Tibial nerve (tissue), 4 donors: Measurements from ENCODE around the gene VPS13D.

Experiments
- EP300 ChIP-seq, 2 donors: sonication (generic); formaldehyde crosslinking; IDR thresholded peaks; one replicate each; pipeline ENCODE4 v1.6.1; 2017; ENCODE audit warnings: antibody characterized with exemption in 2 of 2, mild to moderate bottlenecking in 1 of 2
- POLR2A ChIP-seq, 2 donors: fragments of 450-650 bp; IDR thresholded peaks; one replicate each; pipeline ENCODE4 v1.6.1; 2017; ENCODE audit warnings: antibody characterized with exemption in 2 of 2, mild to moderate bottlenecking in 2 of 2, moderate library complexity in 2 of 2
- TF ChIP-seq, protein P1 (sequence below), 5 experiments: fragments of 200-600 bp in 3 of 5; fragments of 450-650 bp in 2 of 5; sonication (generic) in 3 of 5; IDR thresholded peaks; one replicate each; pipeline ENCODE4 v1.5.1; 2016 to 2019; ENCODE audit warnings: antibody characterized with exemption in 5 of 5, mild to moderate bottlenecking in 3 of 5, moderate library complexity in 2 of 5

DNA sequence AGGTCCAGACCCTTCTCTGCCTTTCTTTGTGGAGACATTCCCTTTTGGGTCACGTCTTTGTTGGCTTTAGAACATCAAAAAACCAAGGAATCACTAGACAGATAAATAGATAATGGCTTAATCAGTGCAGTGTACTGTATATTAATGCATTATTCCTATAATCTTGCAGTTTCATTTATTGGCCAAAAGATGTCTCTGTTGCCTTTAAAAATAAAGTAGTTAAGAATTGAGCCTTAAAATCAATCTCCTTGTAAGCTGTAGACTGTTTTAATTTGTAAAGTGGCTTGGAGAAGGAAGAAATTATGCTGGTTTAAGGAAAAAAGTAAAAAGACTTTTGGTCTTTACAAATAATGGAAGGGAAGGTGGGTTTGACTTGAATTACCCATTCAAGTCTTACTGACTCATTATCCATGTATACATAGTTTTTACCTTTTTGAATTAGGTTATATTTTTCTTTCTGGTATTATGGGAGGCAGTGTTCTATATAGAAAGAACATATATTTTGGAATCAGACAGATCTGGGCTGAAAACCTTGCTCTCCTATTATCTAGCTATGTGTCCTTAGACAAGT is 84.6 kb downstream of the VPS13D start:
- TF ChIP-seq, protein P1, sequence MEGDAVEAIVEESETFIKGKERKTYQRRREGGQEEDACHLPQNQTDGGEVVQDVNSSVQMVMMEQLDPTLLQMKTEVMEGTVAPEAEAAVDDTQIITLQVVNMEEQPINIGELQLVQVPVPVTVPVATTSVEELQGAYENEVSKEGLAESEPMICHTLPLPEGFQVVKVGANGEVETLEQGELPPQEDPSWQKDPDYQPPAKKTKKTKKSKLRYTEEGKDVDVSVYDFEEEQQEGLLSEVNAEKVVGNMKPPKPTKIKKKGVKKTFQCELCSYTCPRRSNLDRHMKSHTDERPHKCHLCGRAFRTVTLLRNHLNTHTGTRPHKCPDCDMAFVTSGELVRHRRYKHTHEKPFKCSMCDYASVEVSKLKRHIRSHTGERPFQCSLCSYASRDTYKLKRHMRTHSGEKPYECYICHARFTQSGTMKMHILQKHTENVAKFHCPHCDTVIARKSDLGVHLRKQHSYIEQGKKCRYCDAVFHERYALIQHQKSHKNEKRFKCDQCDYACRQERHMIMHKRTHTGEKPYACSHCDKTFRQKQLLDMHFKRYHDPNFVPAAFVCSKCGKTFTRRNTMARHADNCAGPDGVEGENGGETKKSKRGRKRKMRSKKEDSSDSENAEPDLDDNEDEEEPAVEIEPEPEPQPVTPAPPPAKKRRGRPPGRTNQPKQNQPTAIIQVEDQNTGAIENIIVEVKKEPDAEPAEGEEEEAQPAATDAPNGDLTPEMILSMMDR (IDR thresholded peaks at IDR 0.05): peak; percentile 34 to 73 (median 47)
- TF ChIP-seq EP300 (IDR thresholded peaks at IDR 0.05) (no peak), POLR2A (IDR thresholded peaks at IDR 0.05) (no peak)
